ENCODE data around the gene PIK3C3.

GRCh38 chr18:42041793-42042192 is 86.8 kb downstream of the PIK3C3 start:
- TF ChIP-seq POLR2AphosphoS5 (IDR thresholded peaks at IDR 0.05), result no peak
- no peak for TF ChIP-seq CTCF (IDR thresholded peaks at IDR 0.05)
- no peak for TF ChIP-seq POLR2A (IDR thresholded peaks at IDR 0.05)

All from suprapubic skin (tissue), 4 donors.